ENCODE data around the gene UBTF.
"Not testable (repeated sequence)": the region's sequence is repeated elsewhere in the genome, so short reads cannot be mapped to it uniquely, and the experiment has no call there.

The UBTF gene

GRCh38 chr17:44247876-44248736 lies 28.6 kb upstream of the UBTF start:
- DNase-seq (ENCODE audit: low read depth in 1 of 2, low spot score in 1 of 2) = no peak

GRCh38 chr17:44247440-44247841 lies 28.0 kb upstream of the UBTF start:
- no peak for DNase-seq (ENCODE audit: low read depth in 1 of 2, low spot score in 1 of 2)

GRCh38 chr17:44241106-44241624 lies 21.7 kb upstream of the UBTF start:
- no peak for DNase-seq (ENCODE audit: low read depth in 1 of 2, low spot score in 1 of 2)

- not testable (repeated sequence) for DNase-seq (ENCODE audit: low read depth in 1 of 2, low spot score in 1 of 2)
These were observed 18.4 kb upstream of the UBTF start for GRCh38 chr17:44237886-44238285.

GRCh38 chr17:44236444-44236991 lies 17.0 kb upstream of the UBTF start:
- DNase-seq (ENCODE audit: low read depth in 1 of 2, low spot score in 1 of 2) = no peak

GRCh38 chr17:44235583-44235936 lies 16.1 kb upstream of the UBTF start:
- no peak for DNase-seq (ENCODE audit: low read depth in 1 of 2, low spot score in 1 of 2)

GRCh38 chr17:44233582-44233981 lies 14.1 kb upstream of the UBTF start:
- no peak for DNase-seq (ENCODE audit: low read depth in 1 of 2, low spot score in 1 of 2)

GRCh38 chr17:44232061-44232460 lies 12.6 kb upstream of the UBTF start:
- DNase-seq (ENCODE audit: low read depth in 1 of 2, low spot score in 1 of 2) = no peak

- DNase-seq (ENCODE audit: low read depth in 1 of 2, low spot score in 1 of 2) = no peak
These were observed 10.7 kb upstream of the UBTF start for GRCh38 chr17:44230140-44230539.

GRCh38 chr17:44229090-44229489 lies 9.6 kb upstream of the UBTF start:
- DNase-seq (ENCODE audit: low read depth in 1 of 2, low spot score in 1 of 2) = no peak

- no peak for DNase-seq (ENCODE audit: low read depth in 1 of 2, low spot score in 1 of 2)
These were observed 4.1 kb upstream of the UBTF start for GRCh38 chr17:44223541-44224071.

- DNase-seq (ENCODE audit: low read depth in 1 of 2, low spot score in 1 of 2) = no peak
These were observed 2.8 kb upstream of the UBTF start for GRCh38 chr17:44222112-44222869.

- no peak for DNase-seq (ENCODE audit: low read depth in 1 of 2, low spot score in 1 of 2)
These were observed 2.3 kb upstream of the UBTF start for GRCh38 chr17:44221862-44222111.

- DNase-seq (ENCODE audit: low read depth in 1 of 2, low spot score in 1 of 2) = peak in 1 of 2 donors; percentile 45
These were observed 1.8 kb upstream of the UBTF start for GRCh38 chr17:44221084-44221861.

GRCh38 chr17:44220213-44221083 lies 973 bp upstream of the UBTF start:
- peak in 1 of 2 donors; percentile 49 for DNase-seq (ENCODE audit: low read depth in 1 of 2, low spot score in 1 of 2)

- peak; percentile 55 to 62 for DNase-seq (ENCODE audit: low read depth in 1 of 2, low spot score in 1 of 2)
These were observed 313 bp downstream of the UBTF start for GRCh38 chr17:44219108-44219615.

GRCh38 chr17:44218344-44219107 lies 949 bp downstream of the UBTF start:
- peak; percentile 81 to 84 for DNase-seq (ENCODE audit: low read depth in 1 of 2, low spot score in 1 of 2)

- no peak for DNase-seq (ENCODE audit: low read depth in 1 of 2, low spot score in 1 of 2)
These were observed 1.6 kb downstream of the UBTF start for GRCh38 chr17:44217738-44218343.

GRCh38 chr17:44216694-44217093 lies 2.8 kb downstream of the UBTF start:
- no peak for DNase-seq (ENCODE audit: low read depth in 1 of 2, low spot score in 1 of 2)
